ENCODE data around the gene ST8SIA1. TPM values are rescaled to one million over a fixed set of nuclear protein-coding genes. Genes with fewer than 3 reads are reported as not detected.

ST8SIA1 gene
- total and polyA plus RNA-seq, 2 of the 4 experiments (the other 2 are of a cell fraction): not detected

DNA sequence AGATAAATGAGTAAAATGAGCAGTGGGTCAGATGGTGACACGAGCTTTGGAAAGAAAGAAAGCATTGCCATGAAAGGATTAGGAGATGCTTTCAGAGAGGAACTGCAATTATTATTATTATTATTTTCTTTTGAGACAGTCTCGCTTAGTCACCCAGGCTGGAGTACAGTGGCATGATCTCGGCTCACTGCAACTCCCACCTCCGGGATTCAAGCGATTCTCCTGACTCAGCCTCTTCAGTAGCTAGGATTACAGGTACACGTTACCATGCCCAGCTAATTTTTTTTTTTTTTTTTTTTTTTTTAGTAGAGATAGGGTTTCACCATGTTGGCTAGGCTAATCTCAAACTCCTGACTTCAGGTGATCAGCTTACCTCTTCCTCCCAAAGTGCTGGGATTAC lies 77.4 kb downstream of the ST8SIA1 start:
- Histone ChIP-seq H2BK15ac (ENCODE audit: low read depth, low read length) (no peak overlapping the region), H2BK120ac (ENCODE audit: low read depth, low read length) (no peak overlapping the region), H4K91ac (ENCODE audit: insufficient read depth, low read depth, low read length) (no peak overlapping the region), H3K27me3 (ENCODE audit: control insufficient read depth, insufficient read depth, low read length) (peaks cover 6% of the 10 kb centered on the region), H3K23ac (ENCODE audit: low read depth, low read length) (no peak overlapping the region), H4K20me1 (ENCODE audit: insufficient read depth, low read length) (no peaks in the 10 kb centered on the region), H3K36me3 (ENCODE audit: control insufficient read depth, insufficient read depth, low read length) (no peaks in the 10 kb centered on the region), H3K4me3 (ENCODE audit: insufficient read depth, low read depth, low read length) (no peak overlapping the region), H3K18ac (ENCODE audit: low read depth, low read length) (no peak overlapping the region), H2BK20ac (ENCODE audit: low read depth, low read length) (no peak overlapping the region), H3K27ac (ENCODE audit: insufficient read depth, low read length) (no peak overlapping the region), H2AK9ac (replicated peaks; ENCODE audit: low read depth, low read length, poor library complexity) (no peak overlapping the region), H3K9me3 (ENCODE audit: control insufficient read depth, insufficient read depth, low read length) (no peaks in the 10 kb centered on the region), H3K9ac (ENCODE audit: low read depth, low read length) (no peak overlapping the region), H3K4me1 (ENCODE audit: control insufficient read depth, insufficient read depth, low read length) (no peaks in the 10 kb centered on the region; the same call in 1 of the 2 replicates), H2AK5ac (ENCODE audit: low read depth, low read length) (no peak overlapping the region), H3K9me1 (ENCODE audit: insufficient read depth, low read length) (no peaks in the 10 kb centered on the region), H2AFZ (replicated peaks; ENCODE audit: low read length, poor library complexity) (no peak overlapping the region), H3K79me1 (ENCODE audit: low read depth in 1 of 2, low read length in 2 of 2) (no peaks in the 10 kb centered on the region), H3K4ac (ENCODE audit: low read depth, low read length) (no peak overlapping the region), H3K56ac (ENCODE audit: extremely low read depth, insufficient read depth, low read length) (no peak overlapping the region), H4K5ac (ENCODE audit: low read depth, low read length) (no peak overlapping the region), H3K14ac (replicated peaks; ENCODE audit: low read depth, low read length) (no peak overlapping the region), H4K8ac (ENCODE audit: low read depth in 2 of 2, low read length in 2 of 2) (no peak overlapping the region), H2BK5ac (ENCODE audit: low read depth, low read length, poor library complexity, severe bottlenecking) (no peak overlapping the region), H3K4me2 (ENCODE audit: low read depth, low read length) (no peak overlapping the region)
- ATAC-seq (ENCODE audit: low read depth) (no peak), DNase-seq (no peak)
- CTCF ChIA-PET: interaction anchor here (1.5 kb wide), 1 partner anchor 31 kb away, joined by 3 read pairs; no protein-coding TSS in a partner anchor
- WGBS, 2 experiments (ENCODE audit: extremely low coverage in 2 of 2, insufficient read length in 1 of 2): no CpG with 5 or more reads among the region's 6 CpGs
- POLR2A ChIA-PET (ENCODE audit: unreplicated experiment): no interaction called here
- intact Hi-C loops (cut with micrococcal nuclease) (no loop called here), in situ Hi-C loops (cut with MboI; ENCODE audit: low sequenced_read_pairs) (no loop called here), dilution Hi-C loops (cut with HindIII; ENCODE audit: low sequenced_read_pairs, unreplicated experiment) (no loop called here)
- no TSS peak for BruUV-seq (replicated peaks)
- TF ChIP-seq MAZ (IDR thresholded peaks at IDR 0.05; ENCODE audit: borderline replicate concordance, low read depth, low read length) (no peak), MAFK (IDR thresholded peaks at IDR 0.05; ENCODE audit: low read depth, low read length) (no peak), CHD1 (IDR thresholded peaks at IDR 0.05; ENCODE audit: low read depth, low read length) (no peak), FOS (IDR thresholded peaks at IDR 0.05; ENCODE audit: low read depth, low read length) (no peak), NFE2L2 (IDR thresholded peaks at IDR 0.05; ENCODE audit: low read depth, low read length) (no peak), CTCF (conservative IDR thresholded peaks at IDR 0.05; ENCODE audit: low read depth, low read length) (no peak), MXI1 (IDR thresholded peaks at IDR 0.05; ENCODE audit: borderline replicate concordance, low read depth, low read length) (no peak), BHLHE40 (IDR thresholded peaks at IDR 0.05; ENCODE audit: low read depth, low read length) (no peak), CEBPB (IDR thresholded peaks at IDR 0.05; ENCODE audit: low read depth, low read length) (no peak), RAD21 (IDR thresholded peaks at IDR 0.05; ENCODE audit: low read length) (no peak), SMC3 (IDR thresholded peaks at IDR 0.05; ENCODE audit: low read depth, low read length) (no peak), RCOR1 (IDR thresholded peaks at IDR 0.05; ENCODE audit: insufficient replicate concordance, low read length) (no peak), POLR2A (IDR thresholded peaks at IDR 0.05; ENCODE audit: low read depth, low read length) (no peak), RFX5 (IDR thresholded peaks at IDR 0.05; ENCODE audit: low read depth, low read length) (no peak)
- TF ChIP-seq, protein P1, sequence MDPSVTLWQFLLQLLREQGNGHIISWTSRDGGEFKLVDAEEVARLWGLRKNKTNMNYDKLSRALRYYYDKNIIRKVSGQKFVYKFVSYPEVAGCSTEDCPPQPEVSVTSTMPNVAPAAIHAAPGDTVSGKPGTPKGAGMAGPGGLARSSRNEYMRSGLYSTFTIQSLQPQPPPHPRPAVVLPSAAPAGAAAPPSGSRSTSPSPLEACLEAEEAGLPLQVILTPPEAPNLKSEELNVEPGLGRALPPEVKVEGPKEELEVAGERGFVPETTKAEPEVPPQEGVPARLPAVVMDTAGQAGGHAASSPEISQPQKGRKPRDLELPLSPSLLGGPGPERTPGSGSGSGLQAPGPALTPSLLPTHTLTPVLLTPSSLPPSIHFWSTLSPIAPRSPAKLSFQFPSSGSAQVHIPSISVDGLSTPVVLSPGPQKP (IDR thresholded peaks at IDR 0.05; ENCODE audit: borderline replicate concordance, low read depth, low read length): no peak
- TF ChIP-seq, protein P2, sequence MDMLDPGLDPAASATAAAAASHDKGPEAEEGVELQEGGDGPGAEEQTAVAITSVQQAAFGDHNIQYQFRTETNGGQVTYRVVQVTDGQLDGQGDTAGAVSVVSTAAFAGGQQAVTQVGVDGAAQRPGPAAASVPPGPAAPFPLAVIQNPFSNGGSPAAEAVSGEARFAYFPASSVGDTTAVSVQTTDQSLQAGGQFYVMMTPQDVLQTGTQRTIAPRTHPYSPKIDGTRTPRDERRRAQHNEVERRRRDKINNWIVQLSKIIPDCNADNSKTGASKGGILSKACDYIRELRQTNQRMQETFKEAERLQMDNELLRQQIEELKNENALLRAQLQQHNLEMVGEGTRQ (IDR thresholded peaks at IDR 0.05; ENCODE audit: low read depth, low read length): no peak
